GM18498 (cell line): ENCODE results near the gene SETD6.
"Not testable (repeated sequence)": the region's sequence is repeated elsewhere in the genome, so short reads cannot be mapped to it uniquely, and the experiment has no call there.

Source experiments
- ATAC-seq: cut with Tn5 transposase; IDR thresholded peaks from one replicate; pipeline ENCODE4 v1.9.1; 2021; ENCODE audit warnings: mild to moderate bottlenecking, moderate library complexity; ENCODE audit not compliant: unreplicated experiment

The SETD6 gene

DNA sequence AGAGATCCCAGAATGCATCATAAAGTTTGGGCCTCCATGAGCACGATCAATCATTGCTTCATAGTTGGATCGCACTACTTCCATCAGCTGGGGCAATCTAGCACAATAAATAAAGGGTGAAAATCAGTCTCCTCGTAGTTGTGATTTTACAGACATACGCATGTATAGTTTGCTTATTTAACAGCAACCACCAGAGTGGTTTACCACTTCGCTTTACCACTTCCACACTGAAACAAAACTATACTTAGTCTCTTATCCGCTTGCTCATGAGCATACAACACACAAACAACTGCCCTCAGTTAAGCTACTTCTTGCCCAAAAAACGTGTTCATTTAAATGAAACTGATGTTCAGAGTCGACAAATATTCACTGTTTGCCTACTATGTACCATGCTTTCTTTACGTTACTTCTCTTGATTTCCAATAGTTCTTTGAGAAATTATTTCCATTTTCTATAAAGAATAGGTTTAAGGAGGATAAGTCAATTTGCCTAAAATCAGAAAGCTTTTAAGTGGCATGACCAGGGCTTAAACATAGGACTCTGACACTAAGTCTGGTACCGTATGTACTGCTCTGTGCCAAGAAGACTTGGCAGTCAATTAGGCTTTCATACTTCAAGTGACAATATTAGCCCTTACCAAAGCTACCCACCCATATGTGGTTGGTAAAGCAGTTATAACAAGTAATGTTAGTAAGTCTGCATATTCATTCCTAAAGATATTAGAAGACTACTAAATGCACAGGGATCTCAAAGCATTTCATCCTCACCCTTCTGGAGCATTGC, 22.0 kb downstream of the SETD6 start:
- no peak for ATAC-seq

- ATAC-seq, result no peak
These were observed 26.4 kb downstream of the SETD6 start for GRCh38 chr16:58541711-58542110.

DNA sequence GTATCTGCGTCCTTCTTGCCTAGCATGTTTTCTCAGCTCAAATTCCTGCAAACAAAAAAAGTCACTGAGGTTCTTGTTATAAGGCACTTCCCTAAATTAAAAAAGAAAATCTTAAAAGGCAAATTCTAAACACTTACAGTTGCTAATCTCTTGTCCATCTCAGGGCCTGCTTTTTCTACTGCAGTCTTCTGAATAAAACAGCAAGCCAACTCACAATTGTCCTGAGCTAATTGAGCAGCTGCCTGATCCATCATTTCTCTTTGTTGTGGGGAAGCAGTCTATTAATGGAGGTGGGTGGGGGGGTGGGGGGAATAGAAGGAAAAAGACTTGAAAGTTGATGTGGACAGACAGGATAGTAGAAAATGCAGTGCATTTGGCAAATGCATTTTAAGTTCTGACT, 27.0 kb downstream of the SETD6 start:
- ATAC-seq, result no peak

- no peak for ATAC-seq
These were observed 28.4 kb downstream of the SETD6 start for GRCh38 chr16:58543685-58544084.

GRCh38 chr16:58548378-58548777, 33.1 kb downstream of the SETD6 start:
- ATAC-seq, result no peak

DNA sequence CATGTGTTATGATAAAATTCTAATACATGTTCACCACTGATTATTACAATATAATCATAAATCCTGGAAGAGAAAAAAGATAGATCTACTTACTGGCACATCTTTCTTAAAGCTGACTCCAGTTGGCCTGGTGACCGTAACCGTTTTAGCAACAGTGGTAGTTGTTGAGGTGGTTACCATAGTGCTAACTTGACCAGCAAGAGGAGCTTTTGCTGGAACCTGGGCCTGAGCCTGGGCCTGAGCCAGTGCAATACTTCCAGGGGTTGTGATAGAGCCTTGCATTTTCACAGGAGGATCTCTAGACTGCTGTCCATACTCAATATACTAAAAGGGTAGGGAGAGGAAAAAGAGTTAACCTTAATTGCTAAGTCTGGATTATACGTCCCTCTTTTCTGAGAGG, 36.2 kb downstream of the SETD6 start:
- no peak for ATAC-seq

GRCh38 chr16:58556678-58557077, 41.4 kb downstream of the SETD6 start:
- ATAC-seq, result no peak

GRCh38 chr16:58563235-58563634, 47.9 kb downstream of the SETD6 start:
- no peak for ATAC-seq

DNA sequence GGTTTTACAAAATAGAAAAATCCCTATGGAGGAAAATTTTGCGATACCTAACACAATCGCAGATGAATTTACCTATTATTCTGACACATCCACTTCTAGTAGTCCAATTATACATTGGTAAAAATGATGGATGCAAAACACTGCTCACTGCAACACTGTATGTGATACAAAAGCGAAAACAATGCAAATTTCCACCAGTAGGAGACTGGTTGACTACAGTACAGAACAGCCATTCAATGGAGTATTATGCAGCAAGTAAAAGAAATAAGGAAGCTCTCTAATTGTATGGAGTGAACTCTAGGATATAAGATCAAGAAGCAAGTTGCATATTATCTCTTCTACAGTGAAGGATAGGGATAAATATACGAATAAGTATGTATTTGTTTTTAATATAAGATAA, 48.5 kb downstream of the SETD6 start:
- ATAC-seq, result no peak

GRCh38 chr16:58565697-58566096, 50.4 kb downstream of the SETD6 start:
- not testable (repeated sequence) for ATAC-seq
